GM20000 (cell line): ENCODE results near the gene COL4A3.

ENCODE experiments used
- DNase-seq: peaks from one replicate; pipeline ENCODE4 v3.0.0; 2012; ENCODE audit warnings: low spot score
- CTCF ChIP-seq: IDR thresholded peaks from 2 replicates; pipeline ENCODE4 v1.5.1; 2012; ENCODE audit warnings: mild to moderate bottlenecking, control low read depth; ENCODE audit errors: extremely low read depth, missing control alignments

COL4A3 gene

GRCh38 chr2:227191367-227191766, 26.9 kb downstream of the COL4A3 start:
- no peak for DNase-seq
- no peak for TF ChIP-seq CTCF

- TF ChIP-seq CTCF, result no peak
- no peak for DNase-seq
Observed at GRCh38 chr2:227192491-227192890, 28.1 kb downstream of the COL4A3 start.

- no peak for DNase-seq
- TF ChIP-seq CTCF, result no peak
Observed at GRCh38 chr2:227194219-227194618, 29.8 kb downstream of the COL4A3 start.

GRCh38 chr2:227198866-227199265, 34.4 kb downstream of the COL4A3 start:
- no peak for TF ChIP-seq CTCF
- DNase-seq, result no peak

GRCh38 chr2:227201771-227202170, 37.3 kb downstream of the COL4A3 start:
- no peak for TF ChIP-seq CTCF
- DNase-seq, result no peak

- DNase-seq, result no peak
- no peak for TF ChIP-seq CTCF
Observed at GRCh38 chr2:227204452-227204851, 40.0 kb downstream of the COL4A3 start.

- no peak for TF ChIP-seq CTCF
- DNase-seq, result no peak
Observed at GRCh38 chr2:227205701-227206100, 41.3 kb downstream of the COL4A3 start.

GRCh38 chr2:227206406-227206805, 42.0 kb downstream of the COL4A3 start:
- TF ChIP-seq CTCF, result no peak
- no peak for DNase-seq
